Stimulated activated CD8-positive, alpha-beta memory T cell treated with anti-CD3 and anti-CD28 coated beads, Interleukin-12 subunit alpha, Interleukin-12 subunit beta, amount 100 ng/mL, for 24 hours (primary cell): Measurements from ENCODE around the gene CHFR.
A peak's percentile ranks its signal among the peaks of the same experiment; 100 is the strongest.
"Not testable (repeated sequence)": the region's sequence is repeated elsewhere in the genome, so short reads cannot be mapped to it uniquely, and the experiment has no call there.

ENCODE experiments used
- DNase-seq: peaks from one replicate; pipeline ENCODE4 v3.0.0-alpha.2; 2020; ENCODE audit errors: extremely low read depth

The CHFR gene

DNA sequence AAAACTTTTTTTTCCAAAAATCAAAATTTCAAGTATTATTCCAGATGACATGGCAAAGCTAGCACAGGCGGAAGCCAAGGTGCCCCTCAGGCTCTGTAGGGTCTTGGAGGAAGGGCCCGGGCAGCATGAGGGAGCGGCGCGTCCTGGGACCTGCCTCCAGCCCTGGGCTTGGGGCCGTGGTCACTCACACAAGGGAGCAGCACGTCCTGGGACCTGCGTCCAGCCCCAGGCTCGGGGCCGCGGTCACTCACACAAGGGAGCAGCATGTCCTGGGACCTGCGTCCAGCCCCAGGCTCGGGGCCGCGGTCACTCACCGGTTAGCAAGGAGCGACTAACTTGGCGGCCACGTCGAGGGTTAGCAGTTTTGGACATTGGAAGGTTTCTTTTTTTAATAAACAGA is 46.9 kb downstream of the CHFR start:
- DNase-seq = no peak

GRCh38 chr12:132839558-132840235 is 47.7 kb downstream of the CHFR start:
- DNase-seq = no peak

DNA sequence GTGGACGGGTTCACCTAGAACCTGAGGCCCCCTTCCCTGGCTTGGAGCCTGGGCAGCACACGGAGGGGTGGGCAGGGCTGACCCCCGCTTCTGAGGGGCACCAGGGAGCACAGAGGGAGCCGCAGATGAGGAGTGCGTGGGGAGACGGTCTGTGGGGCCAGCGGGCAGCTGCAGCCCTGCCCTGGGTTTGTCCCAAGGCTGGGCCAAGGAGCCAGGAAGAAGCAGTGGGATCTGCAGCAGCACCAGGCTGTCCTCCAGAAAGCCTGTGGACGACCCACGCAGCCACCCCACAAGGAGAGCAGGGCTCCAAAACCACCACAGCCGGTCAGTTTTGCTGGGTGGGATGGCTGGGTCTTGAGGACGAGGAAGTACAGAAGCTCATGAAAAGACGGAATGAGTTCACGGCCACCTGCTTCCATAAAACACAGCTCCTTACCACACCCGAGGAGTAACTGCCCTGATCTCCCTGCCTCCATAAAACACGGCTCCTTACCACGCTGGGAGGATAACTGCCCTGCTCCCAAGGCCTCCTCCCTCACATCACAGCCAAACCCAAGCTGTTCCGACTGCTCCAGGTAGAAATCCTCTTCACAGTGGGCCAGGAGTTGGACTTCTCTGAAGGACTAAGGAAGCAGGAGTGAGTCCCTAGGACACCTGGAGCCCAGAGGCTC is 48.9 kb downstream of the CHFR start:
- no peak for DNase-seq

GRCh38 chr12:132837693-132838409 is 49.6 kb downstream of the CHFR start:
- no peak for DNase-seq

DNA sequence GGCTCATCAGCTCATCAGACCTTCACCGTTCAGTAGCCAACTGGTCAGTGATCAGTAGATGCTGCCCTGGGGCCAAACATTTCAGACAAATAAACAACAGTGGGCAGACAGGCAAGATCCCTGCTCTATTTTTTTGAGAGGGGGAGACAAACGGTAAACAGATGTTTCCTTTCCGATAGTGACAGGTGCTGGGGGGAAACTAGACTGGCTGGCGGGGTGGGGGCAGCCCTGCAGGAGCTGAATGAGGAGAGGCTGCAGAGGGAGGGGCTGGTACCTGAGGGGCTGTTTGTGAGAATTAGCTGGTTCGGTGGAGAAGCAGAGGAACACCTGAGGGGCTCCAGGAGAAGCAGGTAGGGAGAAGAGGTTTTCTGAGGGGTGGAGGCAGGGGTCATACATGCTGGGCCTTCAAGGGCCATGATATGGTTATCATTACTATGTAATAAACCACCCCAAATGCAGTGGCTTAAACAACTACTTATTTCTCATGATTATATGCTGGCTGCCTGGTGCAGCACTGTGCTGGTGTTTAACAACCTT is 50.5 kb downstream of the CHFR start:
- no peak for DNase-seq

DNA sequence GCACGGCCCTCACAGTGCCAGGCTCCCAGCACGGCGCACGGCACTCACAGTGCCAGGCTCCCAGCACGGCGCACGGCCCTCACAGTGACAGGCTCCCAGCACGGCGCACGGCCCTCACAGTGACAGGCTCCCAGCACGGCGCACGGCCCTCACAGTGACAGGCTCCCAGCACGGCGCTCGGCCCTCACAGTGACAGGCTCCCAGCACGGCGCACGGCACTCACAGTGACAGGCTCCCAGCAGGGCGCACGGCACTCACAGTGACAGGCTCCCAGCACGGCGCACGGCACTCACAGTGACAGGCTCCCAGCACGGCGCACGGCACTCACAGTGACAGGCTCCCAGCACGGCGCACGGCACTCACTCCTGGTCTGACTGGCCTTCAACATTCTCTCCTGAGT is 51.2 kb downstream of the CHFR start:
- not testable (repeated sequence) for DNase-seq

DNA sequence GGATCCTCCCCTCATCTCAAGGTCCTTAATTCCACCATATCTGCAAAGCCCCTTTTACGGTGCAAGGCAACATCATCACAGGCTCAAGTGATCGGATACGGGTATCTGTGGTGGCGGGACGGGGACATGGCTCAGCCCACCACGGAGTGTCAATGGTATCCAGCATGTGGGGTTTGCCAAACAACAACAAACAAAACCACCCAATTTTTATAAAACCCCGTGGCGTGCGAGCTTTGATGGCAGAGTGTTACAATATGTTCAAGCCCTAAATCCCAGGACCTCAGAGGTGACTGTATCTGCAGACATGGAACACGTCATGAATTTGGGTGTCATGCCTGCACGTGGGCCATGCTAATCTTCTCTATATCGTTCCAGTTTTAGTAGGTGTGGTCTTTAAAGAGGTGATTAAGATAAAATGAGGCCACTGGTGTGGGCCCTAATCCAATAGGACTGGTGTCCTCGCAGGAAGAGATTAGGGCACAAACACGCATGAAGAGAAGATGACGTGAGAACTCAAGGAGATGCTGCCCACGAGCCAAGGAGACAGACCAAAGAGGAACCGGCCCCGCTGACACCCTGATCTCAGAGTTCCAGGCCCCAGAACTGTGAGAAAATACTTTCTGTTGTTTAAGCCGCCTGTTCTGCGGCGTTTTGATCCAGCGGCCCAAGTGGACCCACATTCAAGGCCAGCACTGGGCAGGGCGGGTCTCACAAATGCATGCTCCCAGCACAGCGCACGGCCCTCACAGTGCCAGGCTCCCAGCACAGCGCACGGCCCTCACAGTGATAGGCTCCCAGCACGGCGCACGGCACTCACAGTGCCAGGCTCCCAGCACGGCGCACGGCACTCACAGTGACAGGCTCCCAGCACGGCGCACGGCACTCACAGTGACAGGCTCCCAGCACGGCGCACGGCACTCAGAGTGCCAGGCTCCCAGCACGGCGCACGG is 52.1 kb downstream of the CHFR start:
- no peak for DNase-seq

DNA sequence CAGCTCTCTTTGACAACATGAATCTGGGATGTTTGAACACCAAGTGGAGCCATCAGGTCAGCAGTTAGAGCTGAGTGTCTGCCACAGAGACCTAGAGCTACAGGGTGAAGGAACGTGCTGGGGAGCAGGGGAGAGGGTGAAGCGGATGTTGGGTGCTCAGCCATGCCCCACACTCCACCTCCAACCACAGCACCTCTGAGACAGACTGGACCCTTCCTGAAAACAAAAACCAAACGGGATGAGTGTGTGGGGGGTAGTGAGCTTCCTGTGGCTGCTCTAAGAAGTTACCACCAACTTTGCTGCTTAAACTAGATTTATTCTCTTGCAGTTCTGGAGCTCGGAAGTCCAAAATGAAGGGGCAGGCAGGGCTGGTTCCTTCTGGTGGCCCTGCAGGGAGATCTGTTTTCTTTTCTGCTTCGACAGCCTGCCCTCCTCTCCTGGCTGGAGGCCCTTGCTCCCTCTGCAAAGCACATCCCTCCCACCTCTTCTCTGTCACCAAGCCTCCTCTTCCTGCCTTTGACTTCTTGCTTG is 53.2 kb downstream of the CHFR start:
- DNase-seq = peak; percentile 5

DNA sequence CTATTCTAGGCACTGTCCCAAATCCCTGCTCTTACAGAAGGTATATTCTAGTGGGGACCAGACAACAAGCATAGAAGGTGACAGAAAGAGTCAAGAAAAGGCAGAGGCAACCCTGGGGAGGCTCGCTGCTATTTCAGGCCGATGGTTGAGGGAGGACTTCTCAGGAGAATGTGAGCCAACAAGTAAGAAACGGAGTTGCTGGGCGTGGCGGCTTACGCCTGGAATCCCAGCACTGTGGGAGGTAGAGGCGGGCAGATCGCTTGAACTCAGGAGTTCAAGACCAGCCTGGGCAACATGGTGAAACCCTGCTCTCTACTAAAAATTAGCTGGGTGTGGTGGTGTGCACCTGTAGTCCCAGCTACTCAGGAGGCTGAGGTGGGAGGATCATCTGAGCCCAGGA is 54.1 kb downstream of the CHFR start:
- no peak for DNase-seq

GRCh38 chr12:132831771-132832170 is 55.6 kb downstream of the CHFR start:
- DNase-seq = no peak

DNA sequence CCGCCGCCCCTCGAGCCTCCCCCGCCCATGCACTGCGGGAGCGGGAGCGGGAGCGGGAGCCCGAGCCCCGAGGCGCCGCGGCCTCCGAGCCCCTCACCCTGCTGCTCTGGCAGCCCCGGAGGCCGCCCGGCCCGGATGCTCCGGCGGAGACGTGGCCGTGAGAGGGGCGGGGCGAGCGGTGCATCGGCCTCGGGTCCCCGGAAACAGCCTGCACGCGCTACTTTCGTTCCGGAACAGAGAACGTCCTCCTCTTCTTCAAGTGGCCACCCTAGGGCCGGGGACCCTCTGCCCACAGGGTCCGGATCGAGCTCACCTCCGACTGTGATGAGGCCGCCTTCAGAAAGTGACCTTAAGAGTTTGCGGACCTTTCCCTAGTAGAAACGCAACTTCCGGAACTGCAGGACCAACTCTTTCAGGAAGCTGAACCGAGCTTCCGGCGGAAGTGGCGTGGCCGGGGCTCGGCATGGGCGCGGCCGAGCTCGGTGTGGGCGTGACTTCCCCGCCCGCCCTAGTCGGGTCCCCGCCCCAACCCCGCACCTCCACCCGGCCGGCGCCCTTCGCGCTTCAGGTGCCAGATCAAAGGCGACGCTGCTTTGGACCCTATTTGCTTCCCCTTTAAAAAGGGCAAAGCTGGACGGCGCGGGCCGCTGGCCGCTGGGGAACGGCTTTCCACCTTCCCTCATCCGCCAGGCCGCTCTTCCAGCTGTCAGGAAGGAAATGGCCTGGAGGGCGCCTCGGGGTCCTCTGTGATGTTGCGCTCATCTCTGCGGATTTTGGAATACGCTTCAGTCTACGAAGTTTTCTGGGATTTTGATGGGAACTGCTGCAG is 58.5 kb downstream of the CHFR start, which contains the start of gene GOLGA3:
TSS of gene GOLGA3 (minus strand) at position 164 of the 829 bp plus-strand sequence. CDS start 6,741 bp downstream, outside the sequence.
- DNase-seq = peak; percentile 86

DNA sequence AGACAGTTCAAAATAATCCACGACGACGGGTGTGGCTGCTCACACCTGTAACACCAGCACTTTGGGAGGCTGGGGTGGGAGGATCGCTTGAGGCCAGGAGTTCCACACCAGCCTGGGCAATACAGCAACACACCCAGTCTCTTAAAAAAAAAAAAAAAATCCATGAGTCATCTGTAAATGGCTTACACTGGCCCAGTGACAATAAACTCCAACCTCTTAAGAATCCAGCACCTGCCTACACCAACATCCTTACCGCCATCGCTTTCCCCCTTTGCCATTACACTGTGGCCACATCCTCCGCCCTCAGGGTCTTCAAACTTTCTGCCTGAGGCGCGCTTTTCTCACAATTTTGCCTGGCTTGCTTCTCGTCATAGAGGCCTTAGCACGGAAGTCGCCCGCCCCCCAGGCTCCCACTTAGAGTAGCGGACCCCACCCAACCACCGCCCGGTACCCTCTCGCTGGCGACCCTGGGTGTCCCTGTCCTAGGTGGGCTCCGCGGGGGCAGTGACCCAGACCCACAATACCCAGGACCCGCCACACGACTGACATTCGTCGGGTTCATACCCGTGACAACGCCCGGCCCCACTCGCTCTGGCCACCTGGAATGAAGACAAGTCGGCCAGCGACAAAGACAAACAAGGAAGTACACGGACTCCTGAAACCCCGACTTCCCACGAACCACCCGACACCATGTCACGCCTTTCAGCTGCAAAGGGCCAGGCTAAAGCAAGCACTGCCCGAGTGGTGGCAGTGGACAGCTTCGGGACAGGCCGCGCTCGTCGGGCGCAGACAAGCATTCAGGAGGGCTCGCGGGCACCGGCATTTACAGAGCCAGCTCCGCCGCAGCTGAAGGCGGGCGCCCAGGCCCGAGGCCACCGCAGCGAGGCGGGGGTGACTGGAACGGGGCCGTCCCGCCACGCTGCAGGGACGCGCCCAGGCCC is 59.4 kb downstream of the CHFR start:
- DNase-seq = no peak

DNA sequence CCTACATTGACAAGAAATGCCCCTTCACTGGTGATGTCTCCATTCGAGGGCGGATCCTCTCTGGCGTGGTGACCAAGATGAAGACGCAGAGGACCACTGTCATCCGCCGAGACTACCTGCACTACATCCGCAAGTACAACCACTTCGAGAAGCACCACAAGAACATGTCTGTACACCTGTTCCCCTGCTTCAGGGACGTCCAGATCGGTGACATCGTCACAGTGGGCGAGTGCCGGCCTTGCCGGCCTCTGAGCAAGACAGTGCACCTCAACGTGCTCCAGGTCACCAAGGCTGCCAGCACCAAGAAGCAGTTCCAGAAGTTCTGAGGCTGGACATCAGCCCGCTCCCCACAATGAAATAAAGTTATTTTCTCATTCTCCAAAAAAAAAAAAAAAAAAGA is 61.5 kb downstream of the CHFR start:
- no peak for DNase-seq

GRCh38 chr12:132825089-132825488 is 62.3 kb downstream of the CHFR start:
- DNase-seq = no peak

DNA sequence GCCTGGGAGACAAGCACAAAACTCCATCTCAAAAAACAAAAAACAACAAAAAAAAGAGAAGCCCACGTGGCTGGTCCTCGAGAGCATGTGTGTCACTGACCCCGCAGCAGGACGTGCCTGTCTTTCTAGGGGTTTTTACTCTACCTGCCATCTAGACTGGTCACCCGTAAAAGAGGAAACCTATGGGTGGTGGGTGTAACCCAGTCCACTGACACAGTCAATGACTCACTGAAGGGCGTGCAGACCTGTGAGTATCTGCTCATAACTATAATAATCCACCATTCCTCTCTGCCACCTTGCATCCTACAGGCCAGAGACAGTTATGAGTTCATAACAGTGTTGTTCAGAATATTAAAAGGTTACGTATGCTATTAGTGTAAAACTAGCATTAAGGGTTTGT is 63.4 kb downstream of the CHFR start:
- no peak for DNase-seq

DNA sequence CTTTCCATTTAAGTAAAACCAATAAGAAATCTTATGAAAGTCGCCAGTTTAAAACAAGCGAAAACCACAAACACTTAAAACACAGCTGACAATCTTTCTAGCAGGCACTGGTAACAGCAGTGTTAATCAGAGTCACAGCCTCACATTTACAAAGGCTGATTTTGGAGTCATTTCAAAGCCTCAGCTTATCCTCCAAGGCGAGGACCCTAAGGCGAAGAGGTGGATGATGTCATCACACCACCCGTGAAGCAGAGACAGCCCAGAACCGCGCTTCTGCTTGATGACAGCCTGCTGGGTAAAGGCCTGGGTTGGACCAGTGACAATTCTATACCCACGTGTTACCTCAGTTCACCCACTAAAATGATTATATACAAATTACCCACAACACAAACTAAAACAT is 68.8 kb downstream of the CHFR start:
- DNase-seq = no peak

DNA sequence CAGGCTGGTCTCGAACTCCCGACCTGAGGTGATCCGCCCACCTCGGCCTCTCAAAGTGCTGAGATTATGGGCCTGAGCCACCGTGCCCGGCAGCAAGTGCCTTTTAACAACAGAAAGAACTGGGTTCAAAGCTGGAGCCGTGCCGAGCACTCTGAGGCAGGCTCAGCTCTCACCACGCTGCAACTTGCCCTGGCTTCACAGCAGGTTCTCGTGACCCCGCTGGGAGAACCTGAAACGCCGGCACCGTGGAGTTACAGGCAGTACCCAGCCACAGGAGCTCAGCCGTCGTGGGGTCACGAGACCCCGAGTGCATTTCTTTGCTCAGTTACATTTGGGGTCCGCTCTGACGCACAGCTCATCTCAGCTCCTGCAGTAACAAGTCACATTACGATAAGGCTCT is 73.2 kb downstream of the CHFR start:
- DNase-seq = no peak

GRCh38 chr12:132813443-132813842 is 74.0 kb downstream of the CHFR start:
- DNase-seq = no peak

- no peak for DNase-seq
Measured at GRCh38 chr12:132812631-132813305, 74.6 kb downstream of the CHFR start.
